AG04450 (cell line): Measurements from ENCODE around the gene IRF3. TPM values are rescaled to one million over a fixed set of nuclear protein-coding genes. Genes with fewer than 3 reads are reported as not detected.

Source experiments
- CTCF ChIA-PET: fragments of 300-600, 350-600 bp; formaldehyde crosslinking; extraction: SDS; loops from one replicate; lab custom pipeline; 2022; ENCODE audit warnings: antibody characterized with exemption, inconsistent platforms; lab: Charles Lee
- POLR2A ChIA-PET: fragments of 350-600 bp; formaldehyde crosslinking; extraction: SDS; loops from one replicate; lab custom pipeline; 2021; ENCODE audit warnings: antibody characterized with exemption, inconsistent platforms; lab: Yijun Ruan, JAX
- DNase-seq: peaks from one replicate; pipeline ENCODE4 v3.0.0-alpha.2; 2011; ENCODE audit warnings: low read depth, low spot score
- H3K27ac ChIP-seq: one replicate; pipeline ENCODE4 v1.5.1; 2012; ENCODE audit warnings: low read depth, low read length, control low read depth
- H3K27me3 ChIP-seq: one replicate; pipeline ENCODE4 v1.6.0; 2012; ENCODE audit warnings: low read length; ENCODE audit not compliant: control insufficient read depth, insufficient read depth
- H3K4me3 ChIP-seq: 2 replicates; pipeline ENCODE4 v1.5.1; 2011; ENCODE audit warnings: mild to moderate bottlenecking, low read depth, low read length, control low read depth
- H3K9me3 ChIP-seq: 2 replicates; pipeline ENCODE4 v1.5.1; 2012; ENCODE audit warnings: low read length; ENCODE audit not compliant: control insufficient read depth, insufficient read depth
- CTCF ChIP-seq: IDR thresholded peaks from 2 replicates; pipeline ENCODE4 v1.5.1; 2011; ENCODE audit warnings: low read depth, low read length, control low read depth, inconsistent platforms
- polyA plus RNA-seq: library from polyadenylated mRNA; depleted of rRNA; stranded (reverse); fragments of >200 nt; gene quantifications from 2 replicates; pipeline ENCODE4 v1.2.3, GENCODE V29; 2011

IRF3 gene
- polyA plus RNA-seq, 1 experiment = 33.5 TPM

DNA sequence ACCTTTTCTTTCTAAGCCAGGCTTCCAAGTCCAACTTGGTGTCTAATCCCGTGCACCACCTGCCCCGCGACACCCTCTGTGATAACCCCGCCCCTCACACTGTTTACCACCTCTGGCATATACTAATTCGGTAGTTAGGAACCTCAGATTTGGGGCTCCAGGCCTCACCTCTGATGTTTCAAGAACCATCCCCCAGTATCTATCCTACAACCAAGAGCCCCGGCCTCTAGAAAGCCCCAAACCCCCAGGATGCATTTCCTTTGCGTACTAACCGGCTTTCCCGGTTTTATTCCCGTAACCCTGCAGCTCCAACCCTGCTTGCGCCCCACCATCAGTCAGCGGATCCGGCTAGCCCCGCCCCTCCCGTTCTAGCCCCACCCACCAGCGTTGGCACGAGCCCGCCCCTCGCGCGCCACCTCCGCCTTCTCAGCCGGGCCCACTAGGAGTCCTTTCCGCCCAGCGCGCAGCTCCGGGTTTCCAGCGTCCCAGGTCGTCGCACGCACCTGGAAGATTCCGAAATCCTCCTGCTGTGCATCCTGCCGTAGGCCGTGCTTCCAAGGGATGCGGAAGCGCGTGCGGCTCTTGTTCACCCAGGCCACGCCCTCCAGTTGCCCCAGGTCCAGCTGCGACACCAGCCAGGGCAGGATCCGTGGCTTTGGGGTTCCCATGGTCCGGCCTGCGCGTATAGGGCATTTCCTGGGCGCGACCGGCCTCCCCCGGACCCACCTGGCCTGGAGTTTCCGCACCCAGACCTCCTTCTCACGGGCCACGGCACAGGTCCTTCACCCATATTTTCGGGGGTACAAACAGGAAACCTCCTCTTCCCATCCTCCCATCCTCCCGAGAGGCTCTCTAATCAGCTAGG is 1.3 kb downstream of the IRF3 start:
- Histone ChIP-seq H3K27ac (peak overlapping the region; percentile 75), H3K9me3 (no peaks in the 10 kb centered on the region; the same call in 1 of the 2 replicates), H3K27me3 (no peaks in the 10 kb centered on the region), H3K4me3 (peak overlapping the region; percentile 93)
- ChIA-PET CTCF (interaction anchor here (1.1 kb wide), 1 partner anchor 9 kb away, joined by 4 read pairs; no protein-coding TSS in a partner anchor), POLR2A (interaction anchor here (0.5 to 1.8 kb wide), 8 partner anchors 11 to 173 kb away, joined by 3 to 14 read pairs (median 4); partner anchors contain the start of genes PRMT1, RRAS and SCAF1)
- DNase-seq = no peak
- TF ChIP-seq CTCF = no peak; the same call in 1 of the 2 replicates

- no peak for TF ChIP-seq CTCF
- POLR2A ChIA-PET = interaction anchor here (1.3 to 1.8 kb wide), 2 partner anchors 23 to 49 kb away, joined by 3 to 8 read pairs; partner anchors contain the start of gene RRAS
- Histone ChIP-seq H3K27me3 (no peaks in the 10 kb centered on the region), H3K4me3 (no peak overlapping the region), H3K27ac (no peak overlapping the region), H3K9me3 (no peaks in the 10 kb centered on the region; the same call in 1 of the 2 replicates)
- no peak for DNase-seq
- CTCF ChIA-PET = interaction anchor here (0.6 kb wide), 1 partner anchor 187 kb away, joined by 3 read pairs; no protein-coding TSS in a partner anchor
Observed at GRCh38 chr19:49663224-49663623, 2.4 kb downstream of the IRF3 start.

DNA sequence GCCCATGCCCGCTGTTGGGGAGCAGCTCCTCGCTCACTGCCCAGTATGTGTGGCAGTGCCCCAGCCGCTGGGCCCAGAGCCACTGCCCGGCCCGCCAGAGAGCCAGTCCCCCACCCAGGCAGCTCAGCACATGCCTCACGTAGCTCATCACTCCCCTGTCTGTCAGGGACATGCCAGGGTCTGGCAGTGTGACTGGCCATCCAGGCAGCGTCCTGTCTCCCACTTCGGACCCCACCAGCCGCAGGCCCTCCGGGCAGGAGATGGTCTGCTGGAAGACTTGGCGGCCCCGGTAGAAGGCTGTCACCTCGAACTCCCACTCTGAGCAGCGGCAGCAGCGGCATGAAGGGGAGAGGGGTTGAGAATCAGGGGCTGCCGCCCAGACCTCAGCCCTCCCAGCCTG is 3.6 kb downstream of the IRF3 start:
- Histone ChIP-seq H3K4me3 (no peak overlapping the region), H3K27ac (no peak overlapping the region), H3K27me3 (no peaks in the 10 kb centered on the region), H3K9me3 (no peaks in the 10 kb centered on the region; the same call in 1 of the 2 replicates)
- no peak for TF ChIP-seq CTCF
- ChIA-PET CTCF (interaction anchor here (2.0 kb wide), 1 partner anchor 10 kb away, joined by 8 read pairs; no protein-coding TSS in a partner anchor), POLR2A (interaction anchor here (1.5 kb wide), 1 partner anchor 15 kb away, joined by 4 read pairs; the partner anchor contains the start of gene PRMT1)
- DNase-seq = no peak

DNA sequence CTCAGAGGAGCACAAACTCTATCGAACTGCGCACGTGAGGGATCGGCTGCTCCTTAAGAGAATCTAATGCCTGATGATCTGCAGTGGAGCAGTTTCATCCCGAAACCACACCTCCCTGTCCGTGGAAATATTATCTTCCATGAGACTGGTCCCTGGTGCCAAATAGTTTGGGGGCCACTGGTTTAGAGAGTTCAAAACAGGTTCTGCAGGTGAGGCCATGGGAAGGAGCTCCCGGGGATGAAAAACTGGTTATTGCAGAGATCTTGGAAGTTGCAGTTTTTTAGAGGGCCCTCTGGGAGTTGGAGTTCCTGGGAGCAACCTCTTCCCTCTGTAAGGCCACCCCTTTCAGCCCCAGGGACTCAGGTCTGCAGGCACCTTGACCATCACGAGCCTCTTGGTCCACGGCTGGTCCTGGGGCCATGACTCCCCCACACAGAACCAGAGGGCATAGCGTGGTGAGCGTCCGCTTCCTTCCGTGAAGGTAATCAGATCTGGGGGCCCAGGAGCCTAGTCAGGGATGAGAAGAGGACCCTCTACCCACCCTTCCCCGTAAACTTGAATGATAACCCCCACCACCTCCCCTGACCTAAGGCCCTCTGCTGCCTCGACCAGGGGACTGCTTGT is 5.2 kb downstream of the IRF3 start:
- TF ChIP-seq CTCF = no peak
- no peaks in the 10 kb centered on the region; the same call in 1 of the 2 replicates for H3K9me3 ChIP-seq
- no peak overlapping the region for H3K4me3 ChIP-seq
- CTCF ChIA-PET = interaction anchor here (0.6 to 2.0 kb wide), 2 partner anchors 12 to 67 kb away, joined by 3 to 8 read pairs; no protein-coding TSS in a partner anchor
- H3K27me3 ChIP-seq = no peaks in the 10 kb centered on the region
- POLR2A ChIA-PET = interaction anchor here (0.7 to 1.5 kb wide), 2 partner anchors 16 to 175 kb away, joined by 4 read pairs; partner anchors contain the start of gene PRMT1
- H3K27ac ChIP-seq = no peak overlapping the region
- DNase-seq = no peak
